ENCODE measurements around the gene SDCBP2. TPM values are rescaled to one million over a fixed set of nuclear protein-coding genes. Genes with fewer than 3 reads are reported as not detected.
A peak's percentile ranks its signal among the peaks of the same experiment; 100 is the strongest.

Gene SDCBP2
- total RNA-seq, 1 experiment from 2014 or later: 1.9 TPM

DNA sequence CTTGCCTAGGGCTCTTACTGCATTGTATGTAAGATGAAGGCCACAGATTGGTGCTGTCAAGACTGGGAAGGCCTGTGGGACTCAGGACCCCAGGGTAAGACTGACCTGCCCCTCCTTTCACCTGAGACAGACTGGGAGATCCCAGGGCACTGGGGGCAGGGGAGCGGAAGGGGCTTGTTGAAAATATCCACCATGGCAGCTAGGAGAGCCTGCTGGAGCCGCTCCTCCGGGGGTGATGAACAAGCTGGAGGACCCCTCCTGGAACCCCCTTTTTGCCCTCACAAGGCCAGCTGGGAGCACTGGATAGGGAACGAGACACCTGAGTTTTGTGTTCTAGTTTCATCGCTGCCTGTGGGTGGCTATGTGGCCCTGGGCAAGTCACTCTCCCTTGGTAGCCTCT lies 9.2 kb upstream of the SDCBP2 start:
- Histone ChIP-seq H3K23me2 (ENCODE audit: insufficient read length, low read depth, low read length, poor library complexity, severe bottlenecking) (no peaks in the 10 kb centered on the region), H3K18ac (ENCODE audit: insufficient read length, low read depth, low read length) (no peak overlapping the region), H2AFZ (ENCODE audit: low read length) (no peak overlapping the region), H2BK120ac (ENCODE audit: low read depth, low read length, poor library complexity, severe bottlenecking) (no peak overlapping the region), H2BK12ac (ENCODE audit: insufficient read length, low read depth, low read length) (no peak overlapping the region), H4K5ac (ENCODE audit: insufficient read length, low read depth, low read length) (no peak overlapping the region), H3K79me2 (ENCODE audit: insufficient read depth, low read length) (no peaks in the 10 kb centered on the region), H3K4me1 (ENCODE audit: insufficient read depth, low read length) (no peaks in the 10 kb centered on the region), H3K79me1 (ENCODE audit: insufficient read depth, low read depth, low read length, poor library complexity, severe bottlenecking) (no peaks in the 10 kb centered on the region), H2BK15ac (ENCODE audit: low read depth, low read length) (no peak overlapping the region), H4K8ac (replicated peaks; ENCODE audit: insufficient read length, low read depth, low read length) (no peak overlapping the region), H3K27ac (ENCODE audit: insufficient read length, low read depth, low read length) (no peak overlapping the region), H2BK20ac (ENCODE audit: low read depth, low read length, poor library complexity, severe bottlenecking) (no peak overlapping the region), H2BK5ac (ENCODE audit: insufficient read length, low read length) (no peak overlapping the region), H3K27me3 (ENCODE audit: insufficient read depth, low read length) (no peaks in the 10 kb centered on the region; the same call in 1 of the 2 replicates), H3K9me3 (ENCODE audit: control insufficient read depth, low read depth, low read length) (no peaks in the 10 kb centered on the region), H3K14ac (ENCODE audit: insufficient read depth, low read length) (no peak overlapping the region), H4K91ac (ENCODE audit: insufficient read length, low read depth, low read length) (no peak overlapping the region), H4K20me1 (ENCODE audit: control insufficient read depth, insufficient read depth, insufficient read length) (no peaks in the 10 kb centered on the region), H3K23ac (ENCODE audit: insufficient read length, low read depth, low read length) (no peak overlapping the region), H3K4ac (ENCODE audit: low read depth, low read length) (no peak overlapping the region), H3K4me2 (ENCODE audit: insufficient read depth, insufficient read length, low read length) (no peak overlapping the region), H3T11ph (ENCODE audit: low read length) (no peak overlapping the region), H2AK5ac (ENCODE audit: insufficient read length, low read length) (no peak overlapping the region), H3K56ac (ENCODE audit: insufficient read length, low read depth, low read length) (no peak overlapping the region), H3K9ac (ENCODE audit: extremely low read depth, insufficient read length, low read length) (no peak overlapping the region)
- Mint-ChIP-seq H3K9me3 (no peaks in the 10 kb centered on the region), H3K4me3 (no peak overlapping the region), H3K36me3 (ENCODE audit: insufficient read depth in 1 of 3, low read depth in 3 of 3) (peaks cover 4 to 8% (median 5%) of the 10 kb centered on the region in 3 experiments; a peak in 6 of 7 replicates), H3K4me1 (peaks cover 5 to 9% of the 10 kb centered on the region in 2 experiments), H3K27me3 (ENCODE audit: low read depth) (peaks cover 1% of the 10 kb centered on the region; the same call in 1 of the 2 replicates), H3K27ac (no peak overlapping the region)
- TF ChIP-seq, protein P1, sequence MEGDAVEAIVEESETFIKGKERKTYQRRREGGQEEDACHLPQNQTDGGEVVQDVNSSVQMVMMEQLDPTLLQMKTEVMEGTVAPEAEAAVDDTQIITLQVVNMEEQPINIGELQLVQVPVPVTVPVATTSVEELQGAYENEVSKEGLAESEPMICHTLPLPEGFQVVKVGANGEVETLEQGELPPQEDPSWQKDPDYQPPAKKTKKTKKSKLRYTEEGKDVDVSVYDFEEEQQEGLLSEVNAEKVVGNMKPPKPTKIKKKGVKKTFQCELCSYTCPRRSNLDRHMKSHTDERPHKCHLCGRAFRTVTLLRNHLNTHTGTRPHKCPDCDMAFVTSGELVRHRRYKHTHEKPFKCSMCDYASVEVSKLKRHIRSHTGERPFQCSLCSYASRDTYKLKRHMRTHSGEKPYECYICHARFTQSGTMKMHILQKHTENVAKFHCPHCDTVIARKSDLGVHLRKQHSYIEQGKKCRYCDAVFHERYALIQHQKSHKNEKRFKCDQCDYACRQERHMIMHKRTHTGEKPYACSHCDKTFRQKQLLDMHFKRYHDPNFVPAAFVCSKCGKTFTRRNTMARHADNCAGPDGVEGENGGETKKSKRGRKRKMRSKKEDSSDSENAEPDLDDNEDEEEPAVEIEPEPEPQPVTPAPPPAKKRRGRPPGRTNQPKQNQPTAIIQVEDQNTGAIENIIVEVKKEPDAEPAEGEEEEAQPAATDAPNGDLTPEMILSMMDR (conservative IDR thresholded peaks at IDR 0.05): no peak
- no CpG with 5 or more reads among the region's 5 CpGs for WGBS (ENCODE audit: extremely low coverage, insufficient read length, low lambda C conversion rate)
- peak; percentile 12 for DNase-seq

Measured in H9 (cell line).